ENCODE data around the gene EML4. TPM values are rescaled to one million over a fixed set of nuclear protein-coding genes. Genes with fewer than 3 reads are reported as not detected.
"Not testable (repeated sequence)": the region's sequence is repeated elsewhere in the genome, so short reads cannot be mapped to it uniquely, and the experiment has no call there.

EML4 gene
- total RNA-seq, 1 experiment from 2014 or later, result 31.2 TPM

- peaks cover 39% of the 10 kb centered on the region for H3K4me1 Mint-ChIP-seq (ENCODE audit: insufficient read depth, unreplicated experiment)
- POLR2A ChIA-PET, result interaction anchor here (0.8 to 1.7 kb wide), 2 partner anchors 16 to 219 kb away, joined by 3 to 7 read pairs; no protein-coding TSS in a partner anchor
- H3K36me3 Mint-ChIP-seq (ENCODE audit: insufficient read depth, unreplicated experiment), result no peaks in the 10 kb centered on the region
- TF ChIP-seq CTCF (IDR thresholded peaks at IDR 0.05; ENCODE audit: unreplicated experiment), result no peak
- H3K4me3 Mint-ChIP-seq (ENCODE audit: unreplicated experiment), result no peak overlapping the region
- no peak overlapping the region for H3K27ac Mint-ChIP-seq (ENCODE audit: low read depth, unreplicated experiment)
- no peak for DNase-seq (ENCODE audit: unreplicated experiment)
- H3K9me3 Mint-ChIP-seq (ENCODE audit: unreplicated experiment), result peaks cover 7% of the 10 kb centered on the region
- CTCF ChIA-PET, result interaction anchor here (0.7 to 4.4 kb wide), 4 partner anchors 11 to 203 kb away, joined by 3 to 25 read pairs (median 3); no protein-coding TSS in a partner anchor
- H3K27me3 Mint-ChIP-seq (ENCODE audit: insufficient read depth, unreplicated experiment), result no peaks in the 10 kb centered on the region
- no TSS peak for BruUV-seq (replicated peaks)
- intact Hi-C loops (cut with micrococcal nuclease), result no loop called here
These were observed 43.1 kb upstream of the EML4 start for GRCh38 chr2:42125841-42126594.

GRCh38 chr2:42126873-42127272 is 42.3 kb upstream of the EML4 start:
- BruUV-seq (replicated peaks); intact Hi-C loops (cut with micrococcal nuclease); H3K27ac Mint-ChIP-seq (ENCODE audit: low read depth, unreplicated experiment); DNase-seq (ENCODE audit: unreplicated experiment); H3K36me3 Mint-ChIP-seq (ENCODE audit: insufficient read depth, unreplicated experiment); H3K9me3 Mint-ChIP-seq (ENCODE audit: unreplicated experiment); H3K27me3 Mint-ChIP-seq (ENCODE audit: insufficient read depth, unreplicated experiment): not testable (repeated sequence)
- Mint-ChIP-seq H3K4me1 (ENCODE audit: insufficient read depth, unreplicated experiment) (peaks cover 39% of the 10 kb centered on the region), H3K4me3 (ENCODE audit: unreplicated experiment) (peak overlapping the region; percentile 33)
- ChIA-PET POLR2A (interaction anchor here (1.0 to 1.5 kb wide), 4 partner anchors 16 to 69 kb away, joined by 3 to 4 read pairs (median 3); no protein-coding TSS in a partner anchor), CTCF (interaction anchor here (1.1 to 4.4 kb wide), 2 partner anchors 32 to 36 kb away, joined by 4 to 25 read pairs; no protein-coding TSS in a partner anchor)

DNA sequence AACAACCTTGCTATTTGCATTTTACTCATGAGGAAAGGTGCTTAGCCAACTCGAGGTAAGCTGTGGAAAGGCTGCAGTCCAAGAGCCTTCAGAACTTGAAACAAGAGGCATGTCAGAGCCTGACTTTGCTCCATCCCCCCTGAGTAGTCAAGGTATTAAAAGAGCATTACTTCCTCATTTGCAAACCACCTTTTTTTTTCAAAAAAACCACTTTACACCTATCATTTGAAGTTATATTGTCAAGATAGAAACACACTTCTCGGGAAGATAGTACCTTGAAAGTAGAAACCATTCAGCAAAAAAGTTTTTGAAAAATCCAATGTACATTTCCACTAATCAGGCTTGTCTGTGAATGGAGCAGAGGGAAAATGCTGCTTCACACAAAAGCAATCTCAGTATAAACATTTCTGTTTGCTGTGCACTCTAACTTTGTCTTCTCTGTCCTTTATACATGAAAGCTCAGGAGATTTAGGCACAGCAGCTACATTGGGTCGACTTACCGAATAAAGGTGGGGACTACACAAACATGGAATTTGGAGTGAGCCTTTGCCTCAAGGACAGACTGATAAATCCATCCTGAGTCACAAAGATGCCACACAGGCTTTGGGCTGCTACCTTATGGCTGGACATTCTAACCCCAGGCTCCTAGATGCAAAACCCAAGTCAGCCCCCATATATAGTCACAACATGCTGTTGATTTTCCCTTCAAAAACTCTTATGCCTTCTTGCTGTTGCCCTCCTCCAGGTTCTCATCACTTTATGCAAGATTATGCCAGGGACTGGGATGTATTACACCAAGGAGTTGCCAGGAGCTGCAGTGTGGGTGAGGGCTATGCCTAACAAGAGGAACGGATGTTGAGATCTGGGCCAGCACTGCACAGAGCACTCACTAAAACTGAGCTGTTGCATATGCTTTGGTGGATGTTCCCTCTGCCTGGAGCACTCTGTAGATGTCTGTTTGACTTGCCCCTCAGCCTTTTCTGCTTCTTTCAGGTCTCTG is 41.4 kb upstream of the EML4 start:
- H3K27ac Mint-ChIP-seq (ENCODE audit: low read depth, unreplicated experiment), result peak overlapping the region; percentile 84
- peak overlapping the region; percentile 33 for H3K4me3 Mint-ChIP-seq (ENCODE audit: unreplicated experiment)
- H3K27me3 Mint-ChIP-seq (ENCODE audit: insufficient read depth, unreplicated experiment), result no peaks in the 10 kb centered on the region
- intact Hi-C loops (cut with micrococcal nuclease), result no loop called here
- ChIA-PET CTCF (interaction anchor here (0.6 to 4.4 kb wide), 4 partner anchors 32 to 51 kb away, joined by 3 to 25 read pairs (median 5); no protein-coding TSS in a partner anchor), POLR2A (interaction anchor here (1.0 to 1.5 kb wide), 4 partner anchors 15 to 68 kb away, joined by 3 to 4 read pairs (median 3); no protein-coding TSS in a partner anchor)
- no peaks in the 10 kb centered on the region for H3K9me3 Mint-ChIP-seq (ENCODE audit: unreplicated experiment)
- H3K36me3 Mint-ChIP-seq (ENCODE audit: insufficient read depth, unreplicated experiment), result no peaks in the 10 kb centered on the region
- H3K4me1 Mint-ChIP-seq (ENCODE audit: insufficient read depth, unreplicated experiment), result peaks cover 46% of the 10 kb centered on the region
- DNase-seq (ENCODE audit: unreplicated experiment), result peak; percentile 35
- no TSS peak for BruUV-seq (replicated peaks)
- TF ChIP-seq CTCF (IDR thresholded peaks at IDR 0.05; ENCODE audit: unreplicated experiment), result no peak

GRCh38 chr2:42128721-42129486 is 40.2 kb upstream of the EML4 start:
- H3K4me3 Mint-ChIP-seq (ENCODE audit: unreplicated experiment), result peak overlapping the region; percentile 24
- H3K9me3 Mint-ChIP-seq (ENCODE audit: unreplicated experiment), result no peaks in the 10 kb centered on the region
- intact Hi-C loops (cut with micrococcal nuclease), result no loop called here
- ChIA-PET CTCF (interaction anchor here (0.6 to 4.4 kb wide), 5 partner anchors 10 to 112 kb away, joined by 3 to 25 read pairs (median 5); no protein-coding TSS in a partner anchor), POLR2A (interaction anchor here (1.5 kb wide), 1 partner anchor 13 kb away, joined by 3 read pairs; no protein-coding TSS in a partner anchor)
- no peak for DNase-seq (ENCODE audit: unreplicated experiment)
- TF ChIP-seq CTCF (IDR thresholded peaks at IDR 0.05; ENCODE audit: unreplicated experiment), result no peak
- no TSS peak for BruUV-seq (replicated peaks)
- H3K36me3 Mint-ChIP-seq (ENCODE audit: insufficient read depth, unreplicated experiment), result no peaks in the 10 kb centered on the region
- no peaks in the 10 kb centered on the region for H3K27me3 Mint-ChIP-seq (ENCODE audit: insufficient read depth, unreplicated experiment)
- peaks cover 58% of the 10 kb centered on the region for H3K4me1 Mint-ChIP-seq (ENCODE audit: insufficient read depth, unreplicated experiment)
- peak overlapping the region; percentile 84 for H3K27ac Mint-ChIP-seq (ENCODE audit: low read depth, unreplicated experiment)

Data from MCF 10A (cell line).